ENCODE results near the gene HIRA. TPM values are rescaled to one million over a fixed set of nuclear protein-coding genes. Genes with fewer than 3 reads are reported as not detected.

The HIRA gene
- total and polyA plus RNA-seq, 9 of the 15 experiments (the other 6 are each of a cell fraction or from before 2014, with no cell fraction given) = 0.96 to 132 (median 58.4) TPM

DNA sequence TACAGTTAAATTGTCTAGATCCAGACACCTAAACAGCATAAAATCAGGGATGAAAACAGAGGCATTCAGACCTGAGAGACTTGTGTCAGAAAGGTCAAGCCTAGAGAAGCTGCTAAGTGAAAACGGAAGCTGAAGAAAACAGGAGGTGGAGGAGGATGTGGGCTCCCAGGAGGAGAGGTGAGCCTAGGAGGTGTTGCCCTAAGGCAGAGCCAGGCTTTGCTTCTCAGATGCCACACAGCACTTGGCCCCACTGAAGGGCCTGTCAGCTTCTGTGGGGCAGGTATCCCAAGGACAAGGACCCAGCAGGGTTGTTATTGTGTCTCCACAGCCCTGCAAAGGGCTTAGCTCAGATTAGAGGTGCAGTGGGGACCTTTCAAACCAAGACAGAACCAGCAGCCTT, 33.0 kb upstream of the HIRA start (continued):
- TF ChIP-seq, protein P1, sequence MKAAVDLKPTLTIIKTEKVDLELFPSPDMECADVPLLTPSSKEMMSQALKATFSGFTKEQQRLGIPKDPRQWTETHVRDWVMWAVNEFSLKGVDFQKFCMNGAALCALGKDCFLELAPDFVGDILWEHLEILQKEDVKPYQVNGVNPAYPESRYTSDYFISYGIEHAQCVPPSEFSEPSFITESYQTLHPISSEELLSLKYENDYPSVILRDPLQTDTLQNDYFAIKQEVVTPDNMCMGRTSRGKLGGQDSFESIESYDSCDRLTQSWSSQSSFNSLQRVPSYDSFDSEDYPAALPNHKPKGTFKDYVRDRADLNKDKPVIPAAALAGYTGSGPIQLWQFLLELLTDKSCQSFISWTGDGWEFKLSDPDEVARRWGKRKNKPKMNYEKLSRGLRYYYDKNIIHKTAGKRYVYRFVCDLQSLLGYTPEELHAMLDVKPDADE (conservative IDR thresholded peaks at IDR 0.05; ENCODE audit: control insufficient read depth, low read depth, low read length) = 0 out of 2 replicates have a peak, but pooled peaks have one; percentile 14
- TF ChIP-seq ZNF408 (CRISPR knock-in tag; IDR thresholded peaks at IDR 0.05; ENCODE audit: low read depth) = no peak
- peak; percentile 55; the same call in 1 of the 2 replicates for TF ChIP-seq HIVEP1 (CRISPR knock-in tag; IDR thresholded peaks at IDR 0.05)
- TF ChIP-seq, protein P2, sequence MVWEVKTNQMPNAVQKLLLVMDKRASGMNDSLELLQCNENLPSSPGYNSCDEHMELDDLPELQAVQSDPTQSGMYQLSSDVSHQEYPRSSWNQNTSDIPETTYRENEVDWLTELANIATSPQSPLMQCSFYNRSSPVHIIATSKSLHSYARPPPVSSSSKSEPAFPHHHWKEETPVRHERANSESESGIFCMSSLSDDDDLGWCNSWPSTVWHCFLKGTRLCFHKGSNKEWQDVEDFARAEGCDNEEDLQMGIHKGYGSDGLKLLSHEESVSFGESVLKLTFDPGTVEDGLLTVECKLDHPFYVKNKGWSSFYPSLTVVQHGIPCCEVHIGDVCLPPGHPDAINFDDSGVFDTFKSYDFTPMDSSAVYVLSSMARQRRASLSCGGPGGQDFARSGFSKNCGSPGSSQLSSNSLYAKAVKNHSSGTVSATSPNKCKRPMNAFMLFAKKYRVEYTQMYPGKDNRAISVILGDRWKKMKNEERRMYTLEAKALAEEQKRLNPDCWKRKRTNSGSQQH (CRISPR knock-in tag; IDR thresholded peaks at IDR 0.05) = peak; percentile 57; the same call in 1 of the 2 replicates
- no peak for TF ChIP-seq BCOR (IDR thresholded peaks at IDR 0.05)
- TF ChIP-seq, protein P3, sequence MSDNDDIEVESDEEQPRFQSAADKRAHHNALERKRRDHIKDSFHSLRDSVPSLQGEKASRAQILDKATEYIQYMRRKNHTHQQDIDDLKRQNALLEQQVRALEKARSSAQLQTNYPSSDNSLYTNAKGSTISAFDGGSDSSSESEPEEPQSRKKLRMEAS (CRISPR knock-in tag; IDR thresholded peaks at IDR 0.05) = peak; percentile 40; the same call in 1 of the 2 replicates
- TF ChIP-seq FOXP1 (CRISPR knock-in tag; IDR thresholded peaks at IDR 0.05) = peak; percentile 33; the same call in 1 of the 2 replicates
- no peak for TF ChIP-seq ZNF717 (CRISPR knock-in tag; IDR thresholded peaks at IDR 0.05)
- no peak for TF ChIP-seq JUN (IDR thresholded peaks at IDR 0.05; ENCODE audit: borderline replicate concordance, low read depth, low read length)
- peak; percentile 38; the same call in 1 of the 2 replicates for TF ChIP-seq JUN (CRISPR knock-in tag; IDR thresholded peaks at IDR 0.05; ENCODE audit: borderline replicate concordance)
- TF ChIP-seq ERF (CRISPR knock-in tag; IDR thresholded peaks at IDR 0.05) = 0 out of 2 replicates have a peak, but pooled peaks have one; percentile 33
- no peak for TF ChIP-seq GTF3C2 (IDR thresholded peaks at IDR 0.05; ENCODE audit: borderline replicate concordance, extremely low read depth, insufficient read length)
- 0 out of 2 replicates have a peak, but pooled peaks have one; percentile 40 for TF ChIP-seq NR2F6 (CRISPR knock-in tag; IDR thresholded peaks at IDR 0.05)
- 0 out of 2 replicates have a peak, but pooled peaks have one; percentile 17 for TF ChIP-seq NR1H2 (CRISPR knock-in tag; IDR thresholded peaks at IDR 0.05)
